ENCODE data around the gene DENND4C. TPM values are rescaled to one million over a fixed set of nuclear protein-coding genes. Genes with fewer than 3 reads are reported as not detected.

DENND4C gene
- total RNA-seq, 1 experiment from 2014 or later = 26.6 TPM

DNA sequence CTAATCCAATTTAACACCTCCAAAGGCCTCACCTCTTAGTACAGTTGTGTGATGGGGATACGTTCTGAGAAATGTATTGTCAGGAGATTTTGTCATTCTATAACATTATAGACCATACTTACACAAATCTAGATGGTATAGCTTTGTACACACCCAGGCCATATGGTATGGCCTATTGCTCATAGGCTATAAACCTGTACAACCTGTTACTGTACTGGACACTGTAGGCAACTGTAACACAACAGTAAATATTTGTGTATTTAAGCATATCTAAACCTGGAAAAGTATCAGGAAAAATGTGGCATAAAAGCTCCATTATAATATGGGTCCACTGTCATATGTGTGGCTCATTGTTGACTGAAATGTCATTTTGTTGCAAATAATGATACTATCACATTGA, 190.4 kb downstream of the DENND4C start:
- Mint-ChIP-seq H3K4me3 (no peak overlapping the region), H3K9me3 (peaks cover 0 to 6% of the 10 kb centered on the region in 2 experiments; a peak in 2 of 5 replicates), H3K27ac (no peak overlapping the region), H3K27me3 (ENCODE audit: low read depth) (no peaks in the 10 kb centered on the region), H3K36me3 (ENCODE audit: insufficient read depth in 1 of 3, low read depth in 3 of 3) (peaks cover 7 to 43% (median 42%) of the 10 kb centered on the region in 3 experiments; a peak in 6 of 7 replicates), H3K4me1 (peaks cover 15 to 16% of the 10 kb centered on the region in 2 experiments)
- H2BK15ac ChIP-seq (ENCODE audit: low read depth, low read length) = no peak overlapping the region
- H3K14ac ChIP-seq (ENCODE audit: insufficient read depth, low read length) = no peak overlapping the region
- H4K20me1 ChIP-seq (ENCODE audit: control insufficient read depth, insufficient read depth, insufficient read length) = no peaks in the 10 kb centered on the region
- H3K9me3 ChIP-seq (ENCODE audit: control insufficient read depth, low read depth, low read length) = no peaks in the 10 kb centered on the region
- H3K23ac ChIP-seq (ENCODE audit: insufficient read length, low read depth, low read length) = no peak overlapping the region
- no peak overlapping the region for H2BK120ac ChIP-seq (ENCODE audit: low read depth, low read length, poor library complexity, severe bottlenecking)
- no peak overlapping the region for H2AK5ac ChIP-seq (ENCODE audit: insufficient read length, low read length)
- no CpG with 5 or more reads among the region's 1 CpG for WGBS (ENCODE audit: extremely low coverage, insufficient read length, low lambda C conversion rate)
- H2BK20ac ChIP-seq (ENCODE audit: low read depth, low read length, poor library complexity, severe bottlenecking) = no peak overlapping the region
- no peak for DNase-seq
- no peak overlapping the region for H3K4me2 ChIP-seq (ENCODE audit: insufficient read depth, insufficient read length, low read length)
- no peak overlapping the region for H3K18ac ChIP-seq (ENCODE audit: insufficient read length, low read depth, low read length)
- peaks cover 14% of the 10 kb centered on the region for H3K4me1 ChIP-seq (ENCODE audit: insufficient read depth, low read length)
- H3K9ac ChIP-seq (ENCODE audit: extremely low read depth, insufficient read length, low read length) = no peak overlapping the region
- TF ChIP-seq, protein P1, sequence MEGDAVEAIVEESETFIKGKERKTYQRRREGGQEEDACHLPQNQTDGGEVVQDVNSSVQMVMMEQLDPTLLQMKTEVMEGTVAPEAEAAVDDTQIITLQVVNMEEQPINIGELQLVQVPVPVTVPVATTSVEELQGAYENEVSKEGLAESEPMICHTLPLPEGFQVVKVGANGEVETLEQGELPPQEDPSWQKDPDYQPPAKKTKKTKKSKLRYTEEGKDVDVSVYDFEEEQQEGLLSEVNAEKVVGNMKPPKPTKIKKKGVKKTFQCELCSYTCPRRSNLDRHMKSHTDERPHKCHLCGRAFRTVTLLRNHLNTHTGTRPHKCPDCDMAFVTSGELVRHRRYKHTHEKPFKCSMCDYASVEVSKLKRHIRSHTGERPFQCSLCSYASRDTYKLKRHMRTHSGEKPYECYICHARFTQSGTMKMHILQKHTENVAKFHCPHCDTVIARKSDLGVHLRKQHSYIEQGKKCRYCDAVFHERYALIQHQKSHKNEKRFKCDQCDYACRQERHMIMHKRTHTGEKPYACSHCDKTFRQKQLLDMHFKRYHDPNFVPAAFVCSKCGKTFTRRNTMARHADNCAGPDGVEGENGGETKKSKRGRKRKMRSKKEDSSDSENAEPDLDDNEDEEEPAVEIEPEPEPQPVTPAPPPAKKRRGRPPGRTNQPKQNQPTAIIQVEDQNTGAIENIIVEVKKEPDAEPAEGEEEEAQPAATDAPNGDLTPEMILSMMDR (conservative IDR thresholded peaks at IDR 0.05) = no peak
- H4K91ac ChIP-seq (ENCODE audit: insufficient read length, low read depth, low read length) = no peak overlapping the region
- H3K79me1 ChIP-seq (ENCODE audit: insufficient read depth, low read depth, low read length, poor library complexity, severe bottlenecking) = no peaks in the 10 kb centered on the region
- no peak overlapping the region for H3K4ac ChIP-seq (ENCODE audit: low read depth, low read length)
- H3K23me2 ChIP-seq (ENCODE audit: insufficient read length, low read depth, low read length, poor library complexity, severe bottlenecking) = no peaks in the 10 kb centered on the region
- H3K56ac ChIP-seq (ENCODE audit: insufficient read length, low read depth, low read length) = no peak overlapping the region
- no peak overlapping the region for H2BK12ac ChIP-seq (ENCODE audit: insufficient read length, low read depth, low read length)
- H4K5ac ChIP-seq (ENCODE audit: insufficient read length, low read depth, low read length) = no peak overlapping the region
- no peak overlapping the region for H2BK5ac ChIP-seq (ENCODE audit: insufficient read length, low read length)
- H3K79me2 ChIP-seq (ENCODE audit: insufficient read depth, low read length) = peaks cover 2% of the 10 kb centered on the region; the same call in 1 of the 2 replicates
- no peak overlapping the region for H3T11ph ChIP-seq (ENCODE audit: low read length)
- no peak overlapping the region for H3K27ac ChIP-seq (ENCODE audit: insufficient read length, low read depth, low read length)
- H3K27me3 ChIP-seq (ENCODE audit: insufficient read depth, low read length) = no peaks in the 10 kb centered on the region
- H4K8ac ChIP-seq (replicated peaks; ENCODE audit: insufficient read length, low read depth, low read length) = no peak overlapping the region
- no peak overlapping the region for H2AFZ ChIP-seq (ENCODE audit: low read length)

Other genes with a start within 250 kb of the DENND4C start
- gene SAXO1, start 197.5 kb upstream of the DENND4C start, total RNA-seq (2021) = 0.09 TPM in 1 of 2 replicates, not detected in the other
- 53.8 and 56.4 TPM in 2 replicates for gene RRAGA, start 181.3 kb upstream of the DENND4C start, total RNA-seq (2021)
- gene HAUS6, start 127.8 kb upstream of the DENND4C start, total RNA-seq (2021) = 41.2 and 42.3 TPM in 2 replicates
- gene PLIN2, start 103.2 kb upstream of the DENND4C start, total RNA-seq (2021) = 131 and 132 TPM in 2 replicates
- gene RPS6, start 149.5 kb downstream of the DENND4C start, total RNA-seq (2021) = 2,956 and 3,043 TPM in 2 replicates
- 8.9 and 9.6 TPM in 2 replicates for gene ACER2, start 178.3 kb downstream of the DENND4C start, total RNA-seq (2021)

All from H9 (cell line).